A549 (cell line): ENCODE results near the gene CCND1. TPM values are rescaled to one million over a fixed set of nuclear protein-coding genes. Genes with fewer than 3 reads are reported as not detected.

Source experiments
- ATAC-seq, 2 experiments: fragments of 200-7000 bp in 1 of 2; fragments of >200 bp in 1 of 2; cut with Nextera tagmentation in 1 of 2; cut with Tn5 transposase in 1 of 2; 3 replicates each; pipeline versions ENCODE4 v1.8.0 to v1.9.1; 2018 to 2020; ENCODE audit warnings: mild to moderate bottlenecking in 1 of 2, moderate library complexity in 1 of 2
- CTCF ChIA-PET: fragments of 300-600 bp; sonication (Branson Sonifier 250); formaldehyde crosslinking; extraction: SDS; loops from one replicate; lab custom pipeline; 2021; ENCODE audit warnings: antibody characterized with exemption, inconsistent platforms; lab: Yijun Ruan, JAX
- POLR2A ChIA-PET: fragments of 350-600 bp; formaldehyde crosslinking; extraction: SDS; loops from one replicate; lab custom pipeline; 2021; ENCODE audit warnings: antibody characterized with exemption, inconsistent platforms; lab: Yijun Ruan, JAX
- DNase-seq, 2 experiments: peaks; one replicate each; pipeline versions ENCODE4 v3.0.0 to v3.0.0-alpha.2; 2011 to 2016; ENCODE audit warnings: low read depth in 1 of 2, low spot score in 1 of 2
- FAIRE-seq: peaks from 2 replicates; lab custom pipeline; 2011; peaks lifted over from hg19 to GRCh38; lab: Jason Lieb, UNC
- H3K27ac ChIP-seq, 2 experiments: fragments of >200 bp; sonication (Bioruptor Twin); formaldehyde crosslinking; 3 replicates each; pipeline ENCODE4 v1.5.1; 2016 to 2017
- H3K4me1 ChIP-seq: fragments of >200 bp; sonication (Bioruptor Twin); formaldehyde crosslinking; 3 replicates; pipeline ENCODE4 v1.6.1; 2016
- H3K4me2 ChIP-seq: fragments of >200 bp; sonication (Bioruptor Twin); formaldehyde crosslinking; 3 replicates; pipeline ENCODE4 v1.6.1; 2016
- H3K4me3 ChIP-seq: fragments of >200 bp; sonication (Bioruptor Twin); formaldehyde crosslinking; 3 replicates; pipeline ENCODE4 v1.5.1; 2016
- H3K9me3 ChIP-seq: fragments of >200 bp; sonication (Bioruptor Twin); formaldehyde crosslinking; 3 replicates; pipeline ENCODE4 v1.6.1; 2016
- BCL3 ChIP-seq: fragments of >200 bp; sonication (Bioruptor Twin); formaldehyde crosslinking; IDR thresholded peaks from 3 replicates; pipeline ENCODE4 v1.6.1; 2016
- EHF ChIP-seq: fragments of 250-450 bp; sonication (Bioruptor Pico); IDR thresholded peaks from 2 replicates; pipeline ENCODE4 v1.5.0; 2020; ENCODE audit warnings: mild to moderate bottlenecking
- EHMT2 ChIP-seq: fragments of 200-600 bp; sonication (generic); IDR thresholded peaks from 2 replicates; pipeline ENCODE4 v1.6.1; 2016; ENCODE audit warnings: antibody characterized with exemption, low read depth, mild to moderate bottlenecking, moderate library complexity
- ELK1 ChIP-seq: fragments of 150-350 bp; IDR thresholded peaks from 2 replicates; pipeline ENCODE4 v1.6.1; 2014; ENCODE audit warnings: low read depth, mild to moderate bottlenecking, low read length
- EP300 ChIP-seq, 2 experiments: fragments of >200 bp; sonication (Bioruptor Twin); formaldehyde crosslinking; IDR thresholded peaks; 2 replicates in 1 of 2; 3 replicates in 1 of 2; pipeline ENCODE4 v1.6.1; 2016 to 2017
- ESRRA ChIP-seq: fragments of 150-350 bp; IDR thresholded peaks from 2 replicates; pipeline ENCODE4 v1.6.1; 2014; ENCODE audit warnings: mild to moderate bottlenecking, low read length, borderline replicate concordance
- FOSB ChIP-seq: fragments of 250-450 bp; sonication (Bioruptor Pico); IDR thresholded peaks from 2 replicates; pipeline ENCODE4 v1.5.0; 2020; ENCODE audit warnings: mild to moderate bottlenecking, moderate library complexity
- HOXB5 ChIP-seq: fragments of 250-450 bp; sonication (Bioruptor Pico); IDR thresholded peaks from 2 replicates; pipeline ENCODE4 v1.5.0; 2020; ENCODE audit warnings: mild to moderate bottlenecking, moderate library complexity
- JUN ChIP-seq, 2 experiments: fragments of >200 bp; sonication (Bioruptor Twin); formaldehyde crosslinking; IDR thresholded peaks; 2 replicates in 1 of 2; 3 replicates in 1 of 2; pipeline ENCODE4 v1.6.1; 2016 to 2017
- JUNB ChIP-seq: fragments of >200 bp; sonication (Bioruptor Twin); formaldehyde crosslinking; IDR thresholded peaks from 2 replicates; pipeline ENCODE4 v1.6.1; 2016
- KDM1A ChIP-seq: fragments of 200-600 bp; sonication (generic); IDR thresholded peaks from 2 replicates; pipeline ENCODE4 v1.6.1; 2016; ENCODE audit warnings: low read depth, mild to moderate bottlenecking
- KDM5A ChIP-seq: fragments of 200-600 bp; sonication (generic); IDR thresholded peaks from 2 replicates; pipeline ENCODE4 v1.6.1; 2016; ENCODE audit warnings: antibody characterized with exemption, mild to moderate bottlenecking
- MAFK ChIP-seq: fragments of 450-650 bp; IDR thresholded peaks from 2 replicates; pipeline ENCODE4 v1.6.1; 2014; ENCODE audit not compliant: partially characterized antibody
- MAX ChIP-seq: IDR thresholded peaks from 2 replicates; pipeline ENCODE4 v1.6.1; 2012
- MAZ ChIP-seq: fragments of 150-350 bp; IDR thresholded peaks from 2 replicates; pipeline ENCODE4 v1.6.1; 2014; ENCODE audit warnings: antibody characterized with exemption, low read depth, low read length, borderline replicate concordance
- MYC ChIP-seq: IDR thresholded peaks from 2 replicates; pipeline ENCODE4 v1.6.1; 2012; ENCODE audit warnings: mild to moderate bottlenecking, inconsistent platforms, low read length, improper control_type of control experiment, borderline replicate concordance
- NFE2L2 ChIP-seq: fragments of 150-350 bp; conservative IDR thresholded peaks from 2 replicates; pipeline ENCODE4 v1.6.1; 2014; ENCODE audit warnings: low read length
- NPAS2 ChIP-seq: fragments of 250-450 bp; sonication (Bioruptor Pico); IDR thresholded peaks from 2 replicates; pipeline ENCODE4 v1.8.0; 2022; ENCODE audit warnings: mild to moderate bottlenecking, moderate library complexity, borderline replicate concordance
- NR3C1 ChIP-seq: fragments of >200 bp; sonication (Bioruptor Twin); formaldehyde crosslinking; IDR thresholded peaks from 3 replicates; pipeline ENCODE4 v1.6.1; 2017
- PBX3 ChIP-seq: IDR thresholded peaks from 2 replicates; pipeline ENCODE4 v1.6.1; 2012
- PHF8 ChIP-seq: fragments of 200-600 bp; sonication (generic); IDR thresholded peaks from 2 replicates; pipeline ENCODE4 v1.6.1; 2016; ENCODE audit warnings: low read depth, mild to moderate bottlenecking, antibody characterized with exemption, moderate library complexity, borderline replicate concordance
- POLR2A ChIP-seq: IDR thresholded peaks from 2 replicates; pipeline ENCODE4 v1.6.1; 2012; ENCODE audit warnings: mild to moderate bottlenecking, low read length
- POLR2AphosphoS2 ChIP-seq: conservative IDR thresholded peaks from 2 replicates; pipeline ENCODE4 v1.6.1; 2012; ENCODE audit warnings: low read length, improper control_type of control experiment, inconsistent platforms
- RAD21 ChIP-seq, 2 experiments: fragments of >200 bp in 1 of 2; sonication (Bioruptor Twin) in 1 of 2; formaldehyde crosslinking in 1 of 2; IDR thresholded peaks in 1 of 2; conservative IDR thresholded peaks in 1 of 2; 2 replicates in 1 of 2; 3 replicates in 1 of 2; pipeline ENCODE4 v1.6.1; 2012 to 2018; ENCODE audit warnings: inconsistent platforms in 1 of 2
- RARB ChIP-seq: fragments of 250-450 bp; sonication (Bioruptor Pico); IDR thresholded peaks from 2 replicates; pipeline ENCODE4 v1.8.0; 2021; ENCODE audit warnings: mild to moderate bottlenecking, moderate library complexity
- RFX5 ChIP-seq: fragments of 450-650 bp; IDR thresholded peaks from 2 replicates; pipeline ENCODE4 v1.7.1; 2014; ENCODE audit warnings: antibody characterized with exemption, mild to moderate bottlenecking, moderate library complexity
- RNF2 ChIP-seq: fragments of 200-600 bp; sonication (generic); IDR thresholded peaks from 2 replicates; pipeline ENCODE4 v1.6.1; 2016; ENCODE audit warnings: low read depth, mild to moderate bottlenecking, antibody characterized with exemption, moderate library complexity, borderline replicate concordance
- SMC3 ChIP-seq: fragments of >200 bp; sonication (Bioruptor Twin); formaldehyde crosslinking; IDR thresholded peaks from 3 replicates; pipeline ENCODE4 v1.6.1; 2018; ENCODE audit warnings: inconsistent platforms
- SREBF2 ChIP-seq: fragments of 450-650 bp; IDR thresholded peaks from 2 replicates; pipeline ENCODE4 v1.6.1; 2014; ENCODE audit warnings: mild to moderate bottlenecking, moderate library complexity
- TFCP2L1 ChIP-seq: fragments of 250-450 bp; sonication (Bioruptor Pico); IDR thresholded peaks from 2 replicates; pipeline ENCODE4 v1.5.0; 2021; ENCODE audit warnings: mild to moderate bottlenecking
- TP53 ChIP-seq: fragments of 250-450 bp; sonication (Bioruptor Pico); IDR thresholded peaks from 2 replicates; pipeline ENCODE4 v1.5.0; 2021; ENCODE audit warnings: mild to moderate bottlenecking, moderate library complexity
- USF2 ChIP-seq: fragments of 450-650 bp; IDR thresholded peaks from 2 replicates; pipeline ENCODE4 v1.6.1; 2014; ENCODE audit warnings: antibody characterized with exemption
- ZC3H11A ChIP-seq: fragments of 450-650 bp; IDR thresholded peaks from 2 replicates; pipeline ENCODE4 v1.6.1; 2014; ENCODE audit warnings: antibody characterized with exemption, mild to moderate bottlenecking
- ZFP36 ChIP-seq: fragments of 450-650 bp; IDR thresholded peaks from 2 replicates; pipeline ENCODE4 v1.6.1; 2014; ENCODE audit warnings: borderline replicate concordance; ENCODE audit not compliant: partially characterized antibody
- ZSCAN20 ChIP-seq: fragments of 250-450 bp; sonication (Bioruptor Pico); IDR thresholded peaks from 2 replicates; pipeline ENCODE4 v1.8.0; 2022; ENCODE audit warnings: mild to moderate bottlenecking, moderate library complexity
- WGBS: methylation state at CpG from one replicate; pipeline ENCODE4 v1.1.6; 2017; ENCODE audit errors: missing lambda C conversion rate; 5-methylcytosine and 5-hydroxymethylcytosine counted together
- polyA minus RNA-seq: library from RNA; depleted of rRNA, polyadenylated mRNA; stranded (reverse); fragments of >200 nt; gene quantifications from 2 replicates; pipeline ENCODE4 v1.2.3, GENCODE V29; 2011; rRNA and poly(A)+ RNA removed
- polyA plus RNA-seq, 4 experiments: library from polyadenylated mRNA; depleted of rRNA in 3 of 4; stranded (reverse); fragments of >200 nt; fragmentation: RNase III in 1 of 4; extraction: RNeasy Plus Mini Kit Qiagen cat#74134 plus additional on column Dnase treatment in 1 of 4; gene quantifications; 2 replicates in 3 of 4; 3 replicates in 1 of 4; pipeline ENCODE4 v1.2.3, GENCODE V29; 2011 to 2017

CCND1 gene
- polyA plus RNA-seq (2011; rRNA removed) (106 and 136 TPM in 2 replicates), polyA plus RNA-seq (2017; fragmentation: RNase III; extraction: RNeasy Plus Mini Kit Qiagen cat#74134 plus additional on column Dnase treatment) (125 to 157 TPM (median 131 TPM) in 3 replicates), polyA minus RNA-seq (276 and 347 TPM in 2 replicates)
- 219 and 249 TPM in 2 replicates for polyA plus RNA-seq (2012; cell fraction: cytosol; rRNA removed)
- 343 and 460 TPM in 2 replicates for polyA plus RNA-seq (2012; cell fraction: nucleus; rRNA removed)

- H3K4me1 ChIP-seq, result peaks cover 37% of the 10 kb centered on the region
- FAIRE-seq (no peak), ATAC-seq (peak; percentile 49 to 75), DNase-seq (peak; percentile 71 to 95)
- H3K4me3 ChIP-seq, result peak within 1 kb of the TSS; percentile 91
- H3K27ac ChIP-seq, result peak within 1 kb of the TSS; percentile 95 to 96
- peak within 1 kb of the TSS; percentile 88 for H3K4me2 ChIP-seq
- under 1% methylated on average over 34 of the region's 49 CpGs for WGBS
- CTCF ChIA-PET, result interaction anchor here (1.9 to 8.0 kb wide), 5 partner anchors 27 to 540 kb away, joined by 6 to 262 read pairs (median 102); partner anchors contain the start of gene MYEOV
- POLR2A ChIA-PET, result interaction anchor here (0.8 to 8.9 kb wide), 2 partner anchors 205 to 345 kb away, joined by 3 to 188 read pairs; partner anchors contain the start of gene MYEOV
- no peaks in the 10 kb centered on the region for H3K9me3 ChIP-seq
- TF ChIP-seq POLR2A (peak; percentile 99), ZFP36 (no peak), ESRRA (no peak), SREBF2 (no peak), JUNB (no peak), JUN (IDR thresholded peaks at IDR 0.05) (peak; percentile 79 to 96; a peak in 4 of 5 replicates), MAFK (no peak), HOXB5 (CRISPR knock-in tag) (no peak), POLR2AphosphoS2 (no peak), MYC (0 out of 2 replicates have a peak, but pooled peaks have one; percentile 15), EHMT2 (no peak), MAX (0 out of 2 replicates have a peak, but pooled peaks have one; percentile 44), BCL3 (peak; percentile 94; the same call in 2 of the 3 replicates), SMC3 (peak; percentile 54; the same call in 2 of the 3 replicates), NPAS2 (CRISPR knock-in tag) (no peak), RAD21 (conservative IDR thresholded peaks at IDR 0.05 in 1 of 2, IDR thresholded peaks at IDR 0.05 in 1 of 2) (peak; percentile 26 to 64; a peak in 4 of 5 replicates), TP53 (CRISPR knock-in tag) (0 out of 2 replicates have a peak, but pooled peaks have one; percentile 53), PHF8 (peak; percentile 50), TFCP2L1 (CRISPR knock-in tag) (no peak), KDM5A (no peak), EP300 (IDR thresholded peaks at IDR 0.05) (peak in 1 of 2 experiments; percentile 39; a peak in 1 of 5 replicates), FOSB (CRISPR knock-in tag) (no peak), MAZ (no peak), EHF (peak; percentile 41; the same call in 1 of the 2 replicates), RARB (CRISPR knock-in tag) (no peak), USF2 (no peak), NFE2L2 (0 out of 2 replicates have a peak, but pooled peaks have one; percentile 4), ZC3H11A (no peak), KDM1A (no peak), RNF2 (no peak), ELK1 (no peak), PBX3 (peak; percentile 65; the same call in 1 of the 2 replicates), ZSCAN20 (no peak), NR3C1 (no peak), RFX5 (peak; percentile 93)
Measured at GRCh38 chr11:69640995-69641581, at the start of gene CCND1. Gene CCND1, plus strand, starts transcription at chr11:69641156. Its CDS starts 158 bp downstream, at chr11:69641314.
